Thyroid gland (tissue), 4 donors: ENCODE measurements around the gene SNX2. TPM values are rescaled to one million over a fixed set of nuclear protein-coding genes. Genes with fewer than 3 reads are reported as not detected.

ENCODE experiments used
- DNase-seq, 2 donors: peaks; one replicate each; pipeline ENCODE4 v3.0.0-alpha.2; 2019
- H3K27ac ChIP-seq, 3 donors: fragments of 200-600 bp; sonication (generic); 1 replicate in 2 of 3; 2 replicates in 1 of 3; pipeline ENCODE4 v1.5.1; 2016 to 2019; ENCODE audit warnings: mild to moderate bottlenecking in 1 of 3, moderate library complexity in 1 of 3
- H3K27me3 ChIP-seq: fragments of 200-600 bp; sonication (generic); one replicate; pipeline ENCODE4 v1.5.1; 2019
- H3K36me3 ChIP-seq, 2 donors: fragments of 200-600 bp; sonication (generic); one replicate each; pipeline ENCODE4 v1.5.1; 2016 to 2019
- H3K4me1 ChIP-seq, 2 donors: fragments of 200-600 bp; sonication (generic); one replicate each; pipeline ENCODE4 v1.5.1; 2017 to 2019
- H3K4me3 ChIP-seq, 3 donors: fragments of 200-600 bp; sonication (generic); replicated peaks in 1 of 3; 1 replicate in 2 of 3; 2 replicates in 1 of 3; pipeline ENCODE4 v1.5.1; 2016; ENCODE audit warnings: mild to moderate bottlenecking in 1 of 3
- H3K9me3 ChIP-seq: fragments of 200-600 bp; sonication (generic); one replicate; pipeline ENCODE4 v1.5.1; 2017
- POLR2A ChIP-seq, 2 donors: fragments of 450-650 bp; IDR thresholded peaks; one replicate each; pipeline ENCODE4 v1.6.1; 2017; ENCODE audit warnings: antibody characterized with exemption in 2 of 2, mild to moderate bottlenecking in 2 of 2, moderate library complexity in 1 of 2
- WGBS, 2 donors: methylation state at CpG; one replicate each; pipeline ENCODE4 v1.1.5; 2017; 5-methylcytosine and 5-hydroxymethylcytosine counted together
- intact Hi-C: fragments of 100-400 bp; cut with DNase I; formaldehyde crosslinking; loops from one replicate; pipeline ENCODE4 v1.15.1; 2023
- total RNA-seq, 4 donors: library from RNA; depleted of rRNA; stranded (reverse); fragments of >200 nt; gene quantifications; one replicate each; pipeline ENCODE4 v1.2.3, GENCODE V29; 2016
- TF ChIP-seq, protein P1 (sequence below), 6 experiments: fragments of 200-600 bp in 3 of 6; fragments of 450-650 bp in 3 of 6; sonication (generic) in 3 of 6; IDR thresholded peaks; one replicate each; pipeline ENCODE4 v1.5.1; 2016 to 2019; ENCODE audit warnings: antibody characterized with exemption in 6 of 6, mild to moderate bottlenecking in 2 of 6, inconsistent platforms in 1 of 6, moderate library complexity in 1 of 6

SNX2 gene
- total RNA-seq, 4 donors from 2014 or later: 113 to 136 (median 125) TPM

DNA sequence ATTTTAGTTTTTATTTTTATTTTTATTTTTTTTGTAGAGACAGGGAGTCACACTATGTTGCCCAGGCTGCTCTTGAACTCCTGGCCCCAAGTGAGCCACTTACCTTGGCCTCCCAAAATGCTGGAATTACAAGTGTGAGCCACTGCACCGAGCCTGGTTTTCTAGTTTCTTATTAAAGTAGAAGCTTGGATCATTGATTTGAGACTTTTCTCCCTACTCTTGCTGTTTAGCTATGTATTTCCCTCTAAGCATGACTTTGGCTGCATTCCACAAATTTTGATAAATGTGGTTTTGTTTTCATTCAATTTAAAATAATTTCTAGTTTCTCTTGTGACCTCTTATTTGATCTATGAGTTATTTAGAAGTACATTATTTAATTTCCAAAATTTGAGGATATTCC is 10.4 kb downstream of the SNX2 start:
- Histone ChIP-seq H3K27me3 (no peaks in the 10 kb centered on the region), H3K4me1 (peaks cover 0 to 8% of the 10 kb centered on the region in 2 donors), H3K4me3 (no peak overlapping the region), H3K36me3 (no peaks in the 10 kb centered on the region), H3K27ac (no peak overlapping the region), H3K9me3 (no peaks in the 10 kb centered on the region)
- TF ChIP-seq, protein P1, sequence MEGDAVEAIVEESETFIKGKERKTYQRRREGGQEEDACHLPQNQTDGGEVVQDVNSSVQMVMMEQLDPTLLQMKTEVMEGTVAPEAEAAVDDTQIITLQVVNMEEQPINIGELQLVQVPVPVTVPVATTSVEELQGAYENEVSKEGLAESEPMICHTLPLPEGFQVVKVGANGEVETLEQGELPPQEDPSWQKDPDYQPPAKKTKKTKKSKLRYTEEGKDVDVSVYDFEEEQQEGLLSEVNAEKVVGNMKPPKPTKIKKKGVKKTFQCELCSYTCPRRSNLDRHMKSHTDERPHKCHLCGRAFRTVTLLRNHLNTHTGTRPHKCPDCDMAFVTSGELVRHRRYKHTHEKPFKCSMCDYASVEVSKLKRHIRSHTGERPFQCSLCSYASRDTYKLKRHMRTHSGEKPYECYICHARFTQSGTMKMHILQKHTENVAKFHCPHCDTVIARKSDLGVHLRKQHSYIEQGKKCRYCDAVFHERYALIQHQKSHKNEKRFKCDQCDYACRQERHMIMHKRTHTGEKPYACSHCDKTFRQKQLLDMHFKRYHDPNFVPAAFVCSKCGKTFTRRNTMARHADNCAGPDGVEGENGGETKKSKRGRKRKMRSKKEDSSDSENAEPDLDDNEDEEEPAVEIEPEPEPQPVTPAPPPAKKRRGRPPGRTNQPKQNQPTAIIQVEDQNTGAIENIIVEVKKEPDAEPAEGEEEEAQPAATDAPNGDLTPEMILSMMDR (IDR thresholded peaks at IDR 0.05): no peak
- TF ChIP-seq POLR2A (IDR thresholded peaks at IDR 0.05): no peak
- no peak for DNase-seq
- 93 to 100% methylated on average over 1 of the region's 1 CpG for WGBS, 2 donors
- intact Hi-C loops: no loop called here

DNA sequence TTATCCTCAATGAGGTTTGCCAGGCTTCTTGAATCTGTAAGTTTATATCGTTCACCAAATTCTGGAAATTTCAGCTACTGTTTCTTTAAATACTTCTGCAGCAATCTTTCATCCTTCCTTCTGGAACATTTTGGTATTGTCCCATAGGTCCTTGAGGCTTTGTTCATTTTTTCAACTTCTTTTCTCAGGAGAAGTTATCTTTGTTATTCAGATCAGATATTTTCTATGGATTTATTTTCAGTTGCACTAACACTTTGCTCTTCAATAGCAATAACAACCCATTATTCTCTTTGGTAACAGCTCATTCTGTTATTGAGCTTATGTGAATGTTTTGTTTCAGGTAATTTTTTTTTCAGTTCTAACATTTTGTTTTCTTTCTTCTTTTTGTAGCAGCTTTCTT is 13.5 kb downstream of the SNX2 start:
- no peaks in the 10 kb centered on the region for H3K27me3 ChIP-seq
- no peaks in the 10 kb centered on the region for H3K9me3 ChIP-seq
- peaks cover 0 to 8% of the 10 kb centered on the region in 2 donors for H3K4me1 ChIP-seq
- no peak overlapping the region for H3K4me3 ChIP-seq
- 84 to 86% methylated on average over 1 of the region's 1 CpG for WGBS, 2 donors
- intact Hi-C loops: no loop called here
- H3K27ac ChIP-seq: no peak overlapping the region
- TF ChIP-seq POLR2A (IDR thresholded peaks at IDR 0.05): no peak
- TF ChIP-seq, protein P1 (IDR thresholded peaks at IDR 0.05): no peak
- no peak for DNase-seq
- H3K36me3 ChIP-seq: no peaks in the 10 kb centered on the region

DNA sequence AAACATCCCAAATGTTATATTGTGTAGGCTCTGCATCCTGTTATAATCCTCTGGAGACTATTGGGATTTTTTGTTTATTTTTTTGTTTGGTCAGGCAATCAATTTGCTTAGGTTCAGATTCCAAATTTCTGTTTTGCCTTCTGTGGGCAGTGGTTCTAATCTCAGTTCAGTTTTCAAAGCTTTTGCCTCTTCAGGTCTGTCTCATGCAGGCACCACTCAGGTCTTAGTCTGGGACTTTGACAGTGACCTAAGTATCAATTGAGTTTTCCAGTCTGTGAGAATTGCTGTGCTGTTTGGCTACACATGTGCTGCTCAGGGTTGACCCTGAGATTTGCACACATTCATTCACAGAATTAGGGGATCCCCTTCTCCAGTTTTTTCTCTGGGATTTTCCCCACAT is 14.1 kb downstream of the SNX2 start:
- Histone ChIP-seq H3K27ac (no peak overlapping the region), H3K4me3 (no peak overlapping the region), H3K9me3 (no peaks in the 10 kb centered on the region), H3K36me3 (no peaks in the 10 kb centered on the region), H3K4me1 (peaks cover 0 to 8% of the 10 kb centered on the region in 2 donors), H3K27me3 (no peaks in the 10 kb centered on the region)
- DNase-seq: no peak
- TF ChIP-seq, protein P1 (IDR thresholded peaks at IDR 0.05): no peak
- TF ChIP-seq POLR2A (IDR thresholded peaks at IDR 0.05): no peak
- intact Hi-C loops: no loop called here

DNA sequence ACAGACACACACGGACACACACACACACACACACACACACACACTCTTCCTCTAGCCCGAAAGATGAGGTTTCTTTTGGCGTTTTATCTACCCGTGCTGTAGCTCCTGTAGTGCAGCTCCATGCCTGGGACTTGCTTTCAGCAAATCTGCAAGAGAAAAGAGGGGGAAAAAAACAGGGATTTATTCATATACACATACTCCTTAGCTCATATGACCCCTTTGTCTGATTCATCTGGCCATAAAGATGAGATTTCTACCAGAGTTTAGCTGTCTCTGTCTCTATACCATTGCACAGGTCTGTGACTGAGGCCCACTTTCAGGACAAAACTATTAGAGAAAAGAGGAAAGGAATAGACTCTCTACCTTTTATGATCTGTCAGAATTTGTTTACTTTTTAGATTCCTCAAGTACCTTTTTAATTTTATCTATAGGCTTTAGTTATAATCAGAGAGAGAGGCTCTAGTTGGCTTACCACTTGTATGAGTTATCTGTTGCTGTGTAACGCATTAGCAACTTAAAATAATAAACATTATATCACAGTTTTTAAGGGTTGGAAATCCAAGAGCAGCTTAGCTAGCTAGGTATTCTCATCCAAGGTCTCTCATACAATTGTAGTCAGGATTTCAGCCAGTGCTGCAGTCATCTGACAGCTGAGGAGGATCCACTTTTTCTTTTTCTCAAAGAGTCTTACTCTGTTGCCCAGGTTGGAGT is 14.7 kb downstream of the SNX2 start:
- intact Hi-C loops: no loop called here
- 79 to 93% methylated on average over 5 of the region's 5 CpGs for WGBS, 2 donors

More for the DNA sequence above, 14.7 kb downstream of the SNX2 start:
- H3K4me1 ChIP-seq: peaks cover 0 to 8% of the 10 kb centered on the region in 2 donors
- no peaks in the 10 kb centered on the region for H3K9me3 ChIP-seq
- TF ChIP-seq, protein P1 (IDR thresholded peaks at IDR 0.05): no peak
- TF ChIP-seq POLR2A (IDR thresholded peaks at IDR 0.05): no peak
- H3K4me3 ChIP-seq: no peak overlapping the region
- H3K27ac ChIP-seq: no peak overlapping the region
- no peak for DNase-seq
- no peaks in the 10 kb centered on the region for H3K27me3 ChIP-seq
- no peaks in the 10 kb centered on the region for H3K36me3 ChIP-seq
